Activated CD8-positive, alpha-beta T cell treated with anti-CD3 and anti-CD28 coated beads for 36 hours (primary cell): ENCODE measurements around the gene FCGBP. TPM values are rescaled to one million over a fixed set of nuclear protein-coding genes. Genes with fewer than 3 reads are reported as not detected.

Experiments
- total RNA-seq, 2 experiments: library from RNA; stranded (reverse); gene quantifications; one replicate each; pipeline ENCODE4 v1.2.3, GENCODE V29; 2021

FCGBP gene
- total RNA-seq, 2 experiments from 2014 or later: 4.8 to 6.9 TPM

Other genes starting within 250 kb of the FCGBP start
- gene LGALS14, start 230.2 kb downstream of the FCGBP start, total RNA-seq: 1 to 10 TPM in 1 of 2 experiments, not detected in 1; 1.8 TPM
- not detected for gene CLC, start 196.6 kb downstream of the FCGBP start, total RNA-seq
- gene LEUTX, start 155.8 kb downstream of the FCGBP start, total RNA-seq: not detected
- gene DYRK1B, start 100.5 kb downstream of the FCGBP start, total RNA-seq: 1 to 10 TPM; 5.4 to 7.0 TPM
- 100 to 1,000 TPM; 901 to 905 TPM for gene FBL, start 88.3 kb downstream of the FCGBP start, total RNA-seq
- 100 to 1,000 TPM; 105 to 107 TPM for gene PSMC4, start 36.5 kb upstream of the FCGBP start, total RNA-seq
- gene ZNF546, start 62.4 kb upstream of the FCGBP start, total RNA-seq: 1 to 10 TPM; 5.2 to 5.6 TPM
- gene ZNF780B, start 121.6 kb upstream of the FCGBP start, total RNA-seq: 10 to 100 TPM; 15.5 to 18.6 TPM
- 10 to 100 TPM; 12.9 to 13.3 TPM for gene ZNF780A, start 156.3 kb upstream of the FCGBP start, total RNA-seq